ENCODE results near the gene DISC1. TPM values are rescaled to one million over a fixed set of nuclear protein-coding genes. Genes with fewer than 3 reads are reported as not detected.
"Not testable (repeated sequence)": the region's sequence is repeated elsewhere in the genome, so short reads cannot be mapped to it uniquely, and the experiment has no call there.

The DISC1 gene
- 1 to 10 TPM; 2.9 to 5.8 TPM for total RNA-seq

DNA sequence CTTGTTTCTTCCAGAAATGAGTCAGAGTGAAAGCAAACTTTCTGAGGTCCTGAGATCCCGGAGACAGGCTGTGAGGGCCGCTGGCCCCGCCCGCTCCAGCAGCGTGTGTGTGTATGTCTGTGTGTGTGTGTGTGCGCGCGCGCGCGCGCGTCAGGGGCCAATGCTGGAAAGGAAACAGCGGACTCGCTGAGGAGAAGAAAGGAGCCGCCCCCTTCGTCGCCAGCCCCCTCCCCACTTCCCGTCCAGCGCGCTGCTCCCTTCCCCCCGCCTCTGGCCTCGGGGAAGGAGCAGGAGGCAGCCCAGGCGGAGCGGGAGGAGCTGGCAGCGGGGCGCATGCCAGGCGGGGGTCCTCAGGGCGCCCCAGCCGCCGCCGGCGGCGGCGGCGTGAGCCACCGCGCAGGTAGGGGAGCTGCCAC, at the start of gene DISC1:
Gene DISC1 (plus strand): TSS at position 256 of the 416 bp plus-strand sequence. CDS start 78 bp downstream, at position 334.
- peak; percentile 61 to 74 for ATAC-seq (replicated peaks in 1 of 2)
- Mint-ChIP-seq H3K4me3 (peak within 1 kb of the TSS; percentile 79 to 86), H3K36me3 (ENCODE audit: insufficient read depth in 2 of 2) (no peaks in the 10 kb centered on the region), H3K27me3 (ENCODE audit: low read depth) (peaks cover 12% of the 10 kb centered on the region), H3K9me3 (no peaks in the 10 kb centered on the region), H3K27ac (peak within 1 kb of the TSS; percentile 21), H3K4me1 (ENCODE audit: low read depth) (peaks cover 31% of the 10 kb centered on the region)
- DNase-seq: peak; percentile 70 to 77

DNA sequence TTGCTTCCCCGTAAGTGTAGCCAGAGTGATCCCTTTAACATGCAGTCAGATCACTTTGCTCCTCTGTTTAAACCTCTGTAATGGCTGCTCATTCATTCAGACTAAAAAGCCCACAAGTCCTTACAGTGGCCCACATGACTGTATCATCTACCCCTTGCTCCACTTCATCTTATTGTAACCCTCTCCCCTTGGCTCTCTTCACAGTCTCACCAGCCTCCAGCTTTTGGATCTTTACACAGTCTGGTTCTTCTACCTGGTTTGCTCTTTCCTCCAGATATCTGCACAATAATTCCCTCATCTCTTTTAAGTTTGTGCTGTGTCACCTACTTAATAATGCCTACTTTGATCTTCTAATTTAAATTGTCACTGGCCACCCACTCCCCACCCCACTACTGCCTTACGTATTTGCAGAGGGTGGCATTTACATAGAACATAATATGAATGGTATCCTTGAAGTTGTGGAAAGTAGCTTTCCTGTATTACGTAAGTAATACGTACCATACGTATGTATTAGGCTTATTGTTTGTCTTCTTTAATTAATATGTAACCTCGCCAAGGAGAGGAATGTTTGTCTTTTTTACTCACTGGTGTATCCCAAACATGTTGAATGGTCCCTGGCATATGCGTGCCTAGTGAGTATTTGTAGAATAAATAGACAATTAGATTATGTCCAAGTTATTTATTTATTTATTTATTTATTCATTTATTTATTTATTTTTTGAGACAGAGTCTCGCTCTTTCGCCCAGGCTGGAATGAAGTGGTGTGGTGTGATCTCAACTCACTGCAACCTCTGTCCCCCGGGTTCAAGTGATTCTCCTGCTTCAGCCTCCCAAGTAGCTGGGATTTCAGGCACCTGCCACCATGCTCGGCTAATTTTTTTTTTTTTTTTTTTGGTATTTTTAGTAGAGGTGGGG, 49.5 kb upstream of the DISC1 start:
- Mint-ChIP-seq H3K27ac (no peak overlapping the region), H3K27me3 (ENCODE audit: low read depth) (no peaks in the 10 kb centered on the region), H3K4me3 (no peak overlapping the region), H3K36me3 (ENCODE audit: insufficient read depth in 2 of 2) (no peaks in the 10 kb centered on the region), H3K4me1 (ENCODE audit: low read depth) (no peaks in the 10 kb centered on the region), H3K9me3 (no peaks in the 10 kb centered on the region)
- ATAC-seq (replicated peaks in 1 of 2) (no peak), DNase-seq (no peak)

- Mint-ChIP-seq H3K4me1 (ENCODE audit: low read depth) (no peaks in the 10 kb centered on the region), H3K4me3 (no peak overlapping the region), H3K36me3 (ENCODE audit: insufficient read depth in 2 of 2) (no peaks in the 10 kb centered on the region), H3K27ac (no peak overlapping the region), H3K27me3 (ENCODE audit: low read depth) (no peaks in the 10 kb centered on the region), H3K9me3 (no peaks in the 10 kb centered on the region)
- ATAC-seq (replicated peaks in 1 of 2) (no peak), DNase-seq (no peak)
Measured at GRCh38 chr1:231580874-231581273, 45.7 kb upstream of the DISC1 start.

- no peak overlapping the region for H3K27ac Mint-ChIP-seq
- ATAC-seq (replicated peaks in 1 of 2) (no peak), DNase-seq (no peak)
- no peaks in the 10 kb centered on the region for H3K27me3 Mint-ChIP-seq (ENCODE audit: low read depth)
- H3K36me3 Mint-ChIP-seq (ENCODE audit: insufficient read depth in 2 of 2): no peaks in the 10 kb centered on the region
- no peaks in the 10 kb centered on the region for H3K9me3 Mint-ChIP-seq
- H3K4me1 Mint-ChIP-seq (ENCODE audit: low read depth): no peaks in the 10 kb centered on the region
- H3K4me3 Mint-ChIP-seq: no peak overlapping the region
Measured at GRCh38 chr1:231581859-231582258, 44.7 kb upstream of the DISC1 start.

- Mint-ChIP-seq H3K9me3 (no peaks in the 10 kb centered on the region), H3K27ac (no peak overlapping the region), H3K27me3 (ENCODE audit: low read depth) (no peaks in the 10 kb centered on the region), H3K4me3 (no peak overlapping the region), H3K36me3 (ENCODE audit: insufficient read depth in 2 of 2) (no peaks in the 10 kb centered on the region), H3K4me1 (ENCODE audit: low read depth) (no peaks in the 10 kb centered on the region)
- DNase-seq: no peak
- no peak for ATAC-seq (replicated peaks in 1 of 2)
Measured at GRCh38 chr1:231583376-231583775, 43.2 kb upstream of the DISC1 start.

- H3K4me1 Mint-ChIP-seq (ENCODE audit: low read depth): no peaks in the 10 kb centered on the region
- no peak overlapping the region for H3K4me3 Mint-ChIP-seq
- no peaks in the 10 kb centered on the region for H3K9me3 Mint-ChIP-seq
- no peaks in the 10 kb centered on the region for H3K27me3 Mint-ChIP-seq (ENCODE audit: low read depth)
- no peak for ATAC-seq (replicated peaks in 1 of 2)
- no peaks in the 10 kb centered on the region for H3K36me3 Mint-ChIP-seq (ENCODE audit: insufficient read depth in 2 of 2)
- no peak for DNase-seq
- peak overlapping the region; percentile 64 for H3K27ac Mint-ChIP-seq
Measured at GRCh38 chr1:231584117-231584516, 42.5 kb upstream of the DISC1 start.

DNA sequence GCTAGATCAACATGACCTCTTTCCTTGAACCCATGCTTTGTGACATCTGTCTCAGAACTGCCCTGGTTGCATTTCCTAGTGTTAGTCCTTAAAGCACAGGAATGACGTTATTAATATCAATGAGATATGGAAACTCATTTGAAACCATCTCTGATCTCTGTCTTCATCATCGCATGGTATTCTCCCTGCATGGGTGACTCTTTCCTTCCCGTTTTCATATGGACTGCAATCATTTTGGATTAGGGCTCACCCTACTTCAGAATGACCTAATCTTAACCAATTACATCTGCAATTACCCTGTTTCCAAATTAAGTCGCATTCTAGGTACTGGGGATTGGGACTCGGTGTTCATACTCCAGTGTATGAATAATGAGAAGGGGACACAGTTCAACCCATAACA, 41.7 kb upstream of the DISC1 start:
- H3K4me3 Mint-ChIP-seq: no peak overlapping the region
- no peaks in the 10 kb centered on the region for H3K9me3 Mint-ChIP-seq
- no peaks in the 10 kb centered on the region for H3K4me1 Mint-ChIP-seq (ENCODE audit: low read depth)
- ATAC-seq (replicated peaks in 1 of 2) (no peak), DNase-seq (no peak)
- H3K27me3 Mint-ChIP-seq (ENCODE audit: low read depth): no peaks in the 10 kb centered on the region
- no peak overlapping the region for H3K27ac Mint-ChIP-seq
- no peaks in the 10 kb centered on the region for H3K36me3 Mint-ChIP-seq (ENCODE audit: insufficient read depth in 2 of 2)

GRCh38 chr1:231590453-231591198, 36.0 kb upstream of the DISC1 start:
- no peaks in the 10 kb centered on the region for H3K27me3 Mint-ChIP-seq (ENCODE audit: low read depth)
- no peaks in the 10 kb centered on the region for H3K36me3 Mint-ChIP-seq (ENCODE audit: insufficient read depth in 2 of 2)
- H3K27ac Mint-ChIP-seq: no peak overlapping the region
- DNase-seq (peak; percentile 35 to 37), ATAC-seq (replicated peaks in 1 of 2) (peak; percentile 69 to 70)
- H3K4me1 Mint-ChIP-seq (ENCODE audit: low read depth): peaks cover 3% of the 10 kb centered on the region
- H3K9me3 Mint-ChIP-seq: no peaks in the 10 kb centered on the region
- H3K4me3 Mint-ChIP-seq: no peak overlapping the region

- Mint-ChIP-seq H3K4me3 (no peak overlapping the region), H3K27me3 (ENCODE audit: low read depth) (no peaks in the 10 kb centered on the region), H3K27ac (no peak overlapping the region), H3K9me3 (no peaks in the 10 kb centered on the region), H3K36me3 (ENCODE audit: insufficient read depth in 2 of 2) (no peaks in the 10 kb centered on the region), H3K4me1 (ENCODE audit: low read depth) (peaks cover 10% of the 10 kb centered on the region)
- ATAC-seq (replicated peaks in 1 of 2): no peak
- no peak for DNase-seq
Measured at GRCh38 chr1:231591466-231591865, 35.1 kb upstream of the DISC1 start.

DNA sequence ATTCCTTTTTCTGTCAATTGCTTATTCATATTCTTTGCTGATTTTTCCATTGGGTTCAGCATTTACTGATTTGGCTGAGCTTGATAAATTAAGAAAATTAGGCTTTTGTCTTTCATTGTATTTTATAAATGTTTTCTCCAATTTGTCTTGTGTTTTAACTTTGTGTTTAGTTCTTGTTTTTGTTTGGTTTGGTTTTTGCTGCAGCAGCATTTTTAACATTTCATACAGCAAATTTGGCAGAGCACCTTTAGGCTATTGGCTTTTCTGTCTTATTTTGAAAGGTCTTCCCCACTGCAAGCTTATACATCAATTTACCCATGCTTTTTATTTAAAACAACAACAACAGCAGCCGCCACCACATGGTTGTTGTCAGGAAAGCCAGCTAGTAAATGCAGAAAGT, 33.8 kb upstream of the DISC1 start:
- DNase-seq (no peak), ATAC-seq (replicated peaks in 1 of 2) (no peak)
- Mint-ChIP-seq H3K4me3 (no peak overlapping the region), H3K27me3 (ENCODE audit: low read depth) (no peaks in the 10 kb centered on the region), H3K36me3 (ENCODE audit: insufficient read depth in 2 of 2) (no peaks in the 10 kb centered on the region), H3K9me3 (no peaks in the 10 kb centered on the region), H3K4me1 (ENCODE audit: low read depth) (peaks cover 10% of the 10 kb centered on the region), H3K27ac (no peak overlapping the region)

- not testable (repeated sequence) for H3K27ac Mint-ChIP-seq; H3K9me3 Mint-ChIP-seq; H3K27me3 Mint-ChIP-seq (ENCODE audit: low read depth); DNase-seq; H3K4me3 Mint-ChIP-seq; H3K4me1 Mint-ChIP-seq (ENCODE audit: low read depth); H3K36me3 Mint-ChIP-seq (ENCODE audit: insufficient read depth in 2 of 2); ATAC-seq (replicated peaks in 1 of 2)
Measured at GRCh38 chr1:231593264-231593663, 33.3 kb upstream of the DISC1 start.

- H3K27ac Mint-ChIP-seq: no peak overlapping the region
- no peak for ATAC-seq (replicated peaks in 1 of 2)
Measured at GRCh38 chr1:231594123-231594522, 32.5 kb upstream of the DISC1 start.

GRCh38 chr1:231594749-231595148, 31.8 kb upstream of the DISC1 start:
- H3K27ac Mint-ChIP-seq: no peak overlapping the region
- H3K27me3 Mint-ChIP-seq (ENCODE audit: low read depth): no peaks in the 10 kb centered on the region
- H3K4me3 Mint-ChIP-seq: no peak overlapping the region
- H3K4me1 Mint-ChIP-seq (ENCODE audit: low read depth): peaks cover 10% of the 10 kb centered on the region
- DNase-seq (no peak), ATAC-seq (replicated peaks in 1 of 2) (no peak)
- no peaks in the 10 kb centered on the region for H3K9me3 Mint-ChIP-seq
- no peaks in the 10 kb centered on the region for H3K36me3 Mint-ChIP-seq (ENCODE audit: insufficient read depth in 2 of 2)

More at GRCh38 chr1:231594123-231594522, 32.5 kb upstream of the DISC1 start:
- Mint-ChIP-seq H3K9me3 (no peaks in the 10 kb centered on the region), H3K36me3 (ENCODE audit: insufficient read depth in 2 of 2) (no peaks in the 10 kb centered on the region), H3K4me3 (no peak overlapping the region), H3K4me1 (ENCODE audit: low read depth) (peaks cover 10% of the 10 kb centered on the region), H3K27me3 (ENCODE audit: low read depth) (no peaks in the 10 kb centered on the region)
- DNase-seq: no peak
